ENCODE data around the gene GLI3.

Gene GLI3

DNA sequence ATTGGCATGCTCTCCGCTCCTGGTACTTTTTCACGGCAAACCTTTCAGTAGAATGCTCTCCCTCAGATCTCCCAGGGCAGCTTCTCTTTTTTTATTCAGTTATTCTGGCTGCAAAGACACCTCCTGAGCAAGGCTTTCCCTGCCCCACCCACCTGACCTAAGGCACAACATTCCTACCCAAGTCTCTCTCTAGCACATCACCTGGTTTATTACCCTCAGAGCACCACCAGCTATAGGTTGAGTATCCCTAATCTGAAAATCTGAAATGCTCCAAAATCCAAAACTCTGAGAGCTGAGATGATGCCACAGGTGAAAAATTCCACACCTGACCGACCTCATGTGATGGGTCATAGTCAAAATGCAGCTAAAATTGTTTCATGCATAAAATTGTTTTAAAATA is 99.6 kb downstream of the GLI3 start:
- 84 to 85% methylated on average over 3 of the region's 3 CpGs for WGBS, 2 experiments
- peaks cover 9% of the 10 kb centered on the region for H3K36me3 ChIP-seq (ENCODE audit: control insufficient read depth, insufficient read depth, low read length)
- peaks cover 39% of the 10 kb centered on the region for H3K4me1 ChIP-seq (ENCODE audit: control insufficient read depth, insufficient read depth, low read length)
- no peak overlapping the region for H3K4me3 ChIP-seq (ENCODE audit: insufficient read depth, low read depth, low read length)
- H3K27me3 ChIP-seq (ENCODE audit: control insufficient read depth, insufficient read depth, low read length, poor library complexity, severe bottlenecking): no peaks in the 10 kb centered on the region
- no peak overlapping the region for H3K27ac ChIP-seq (ENCODE audit: insufficient read depth, low read depth, low read length, poor library complexity, severe bottlenecking)
- H3K9me3 ChIP-seq (ENCODE audit: control insufficient read depth, low read length): no peaks in the 10 kb centered on the region

DNA sequence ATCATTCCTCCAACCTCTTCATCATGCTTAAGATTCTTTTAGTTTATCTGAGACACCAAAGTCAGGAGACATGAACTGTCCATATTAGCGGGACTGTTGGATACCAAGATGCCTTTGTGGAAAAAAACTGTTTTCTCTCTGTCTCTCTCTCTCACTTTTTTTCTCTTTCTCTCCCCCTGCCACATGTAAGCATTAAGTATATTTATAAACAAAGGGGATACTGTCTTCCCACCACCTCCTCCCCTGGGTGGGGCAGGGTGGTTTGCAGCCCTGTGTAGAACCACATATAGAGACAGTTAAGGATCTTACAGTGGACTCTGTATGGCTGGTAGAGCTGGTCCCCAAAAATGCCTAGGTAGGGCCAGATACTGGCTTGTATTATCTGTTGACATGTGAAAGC is 101.3 kb downstream of the GLI3 start:
- H3K4me3 ChIP-seq (ENCODE audit: insufficient read depth, low read depth, low read length): no peak overlapping the region
- 88 to 90% methylated on average over 1 of the region's 1 CpG for WGBS, 2 experiments
- no peaks in the 10 kb centered on the region for H3K27me3 ChIP-seq (ENCODE audit: control insufficient read depth, insufficient read depth, low read length, poor library complexity, severe bottlenecking)
- H3K27ac ChIP-seq (ENCODE audit: insufficient read depth, low read depth, low read length, poor library complexity, severe bottlenecking): no peak overlapping the region
- H3K9me3 ChIP-seq (ENCODE audit: control insufficient read depth, low read length): no peaks in the 10 kb centered on the region
- peaks cover 5% of the 10 kb centered on the region for H3K36me3 ChIP-seq (ENCODE audit: control insufficient read depth, insufficient read depth, low read length)
- H3K4me1 ChIP-seq (ENCODE audit: control insufficient read depth, insufficient read depth, low read length): peaks cover 37% of the 10 kb centered on the region

DNA sequence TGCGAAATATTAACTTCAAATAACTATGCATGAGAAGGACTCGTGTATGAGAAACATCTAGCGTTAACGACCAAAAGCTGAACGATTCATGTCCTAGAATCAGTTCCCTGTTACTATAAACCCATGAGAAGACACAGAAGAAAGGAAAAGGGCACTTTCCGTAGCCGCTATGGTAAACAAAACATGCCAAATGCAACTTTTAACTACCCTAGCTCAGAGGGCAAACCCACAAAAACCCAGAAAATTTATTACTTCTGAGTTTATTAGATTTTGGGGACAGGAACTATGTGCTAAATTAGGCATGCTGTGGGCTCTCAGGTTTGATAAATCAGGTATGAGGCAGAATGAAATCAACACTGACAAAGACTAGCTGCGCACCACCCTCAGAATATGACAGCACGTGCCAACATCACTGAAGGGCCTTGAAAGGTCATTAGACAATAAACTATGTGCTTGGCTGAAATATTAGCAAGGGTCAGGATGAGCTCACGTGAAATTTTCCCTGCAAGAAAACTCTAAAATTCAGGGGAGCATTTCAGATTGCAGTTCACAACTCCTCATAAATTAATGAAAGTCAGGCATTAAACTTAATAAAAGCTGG is 102.6 kb downstream of the GLI3 start:
- H3K27me3 ChIP-seq (ENCODE audit: control insufficient read depth, insufficient read depth, low read length, poor library complexity, severe bottlenecking): no peaks in the 10 kb centered on the region
- H3K36me3 ChIP-seq (ENCODE audit: control insufficient read depth, insufficient read depth, low read length): peaks cover 12% of the 10 kb centered on the region
- H3K9me3 ChIP-seq (ENCODE audit: control insufficient read depth, low read length): no peaks in the 10 kb centered on the region
- H3K4me1 ChIP-seq (ENCODE audit: control insufficient read depth, insufficient read depth, low read length): peaks cover 29% of the 10 kb centered on the region
- H3K4me3 ChIP-seq (ENCODE audit: insufficient read depth, low read depth, low read length): no peak overlapping the region
- WGBS, 2 experiments: 95% methylated on average over 8 of the region's 10 CpGs
- H3K27ac ChIP-seq (ENCODE audit: insufficient read depth, low read depth, low read length, poor library complexity, severe bottlenecking): no peak overlapping the region

DNA sequence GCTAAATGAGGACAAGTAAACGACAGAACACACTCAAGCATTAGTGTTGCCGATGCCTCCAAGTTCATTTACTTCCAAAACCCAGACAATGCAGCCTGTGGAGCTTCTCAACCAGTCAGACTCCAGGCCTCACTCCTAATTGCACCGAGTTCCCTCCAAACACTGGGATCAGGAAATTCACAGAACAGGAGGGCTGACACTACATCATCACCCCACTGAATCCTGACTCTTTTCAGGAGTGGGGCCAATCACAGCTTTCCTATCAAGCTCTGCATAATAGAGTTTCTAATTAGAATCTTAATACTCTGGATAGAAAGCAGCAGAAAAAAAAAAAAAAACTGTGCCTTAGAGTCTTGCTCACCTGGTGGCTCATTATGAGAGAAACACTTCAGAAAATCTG is 103.7 kb downstream of the GLI3 start:
- Histone ChIP-seq H3K9me3 (ENCODE audit: control insufficient read depth, low read length) (no peaks in the 10 kb centered on the region), H3K27me3 (ENCODE audit: control insufficient read depth, insufficient read depth, low read length, poor library complexity, severe bottlenecking) (no peaks in the 10 kb centered on the region), H3K4me1 (ENCODE audit: control insufficient read depth, insufficient read depth, low read length) (peaks cover 19% of the 10 kb centered on the region), H3K36me3 (ENCODE audit: control insufficient read depth, insufficient read depth, low read length) (peaks cover 12% of the 10 kb centered on the region), H3K4me3 (ENCODE audit: insufficient read depth, low read depth, low read length) (no peak overlapping the region), H3K27ac (ENCODE audit: insufficient read depth, low read depth, low read length, poor library complexity, severe bottlenecking) (no peak overlapping the region)
- 86 to 89% methylated on average over 3 of the region's 3 CpGs for WGBS, 2 experiments

DNA sequence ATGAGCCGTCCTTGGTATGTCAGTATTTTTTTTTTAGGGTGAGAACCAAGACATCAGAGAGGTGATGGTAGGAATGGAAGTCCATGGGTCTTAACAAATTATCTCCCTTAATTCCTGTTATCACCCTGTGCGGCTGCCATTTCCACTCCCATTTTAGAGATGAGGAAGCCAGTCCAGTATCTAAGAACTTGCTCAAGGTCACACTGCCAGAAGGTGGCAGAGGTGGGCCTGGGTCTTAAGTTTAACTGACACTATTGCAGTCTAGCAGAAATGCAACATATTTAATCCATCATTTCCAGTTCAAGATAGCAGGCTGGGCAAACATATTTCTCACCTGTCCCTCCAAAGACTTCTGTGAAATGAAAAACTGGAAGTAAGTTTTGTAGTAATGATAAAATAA is 108.3 kb downstream of the GLI3 start:
- no peaks in the 10 kb centered on the region for H3K9me3 ChIP-seq (ENCODE audit: control insufficient read depth, low read length)
- H3K4me1 ChIP-seq (ENCODE audit: control insufficient read depth, insufficient read depth, low read length): peaks cover 35% of the 10 kb centered on the region
- H3K36me3 ChIP-seq (ENCODE audit: control insufficient read depth, insufficient read depth, low read length): peaks cover 12% of the 10 kb centered on the region
- H3K27ac ChIP-seq (ENCODE audit: insufficient read depth, low read depth, low read length, poor library complexity, severe bottlenecking): no peak overlapping the region
- H3K27me3 ChIP-seq (ENCODE audit: control insufficient read depth, insufficient read depth, low read length, poor library complexity, severe bottlenecking): no peaks in the 10 kb centered on the region
- WGBS, 2 experiments: 91 to 94% methylated on average over 2 of the region's 2 CpGs
- no peak overlapping the region for H3K4me3 ChIP-seq (ENCODE audit: insufficient read depth, low read depth, low read length)

DNA sequence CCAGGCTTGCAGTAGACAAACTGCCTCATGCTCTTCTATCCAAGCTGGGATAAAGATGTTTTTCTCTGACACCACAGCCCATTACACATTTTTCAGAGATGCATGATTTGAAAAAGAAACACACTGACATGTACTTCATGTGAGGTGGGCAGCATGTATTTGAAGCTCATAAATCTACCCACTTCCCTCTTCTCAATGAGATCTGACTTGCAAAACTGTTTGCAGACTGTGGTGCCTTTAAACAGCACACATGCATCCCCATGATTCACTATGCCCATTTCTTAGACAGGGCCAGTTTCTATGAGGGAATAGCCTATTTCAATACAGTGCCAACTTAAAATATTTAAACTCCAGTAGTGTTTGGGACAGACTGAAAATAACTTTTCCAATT is 109.8 kb downstream of the GLI3 start:
- Histone ChIP-seq H3K4me1 (ENCODE audit: control insufficient read depth, insufficient read depth, low read length) (peaks cover 39% of the 10 kb centered on the region), H3K27ac (ENCODE audit: insufficient read depth, low read depth, low read length, poor library complexity, severe bottlenecking) (no peak overlapping the region), H3K9me3 (ENCODE audit: control insufficient read depth, low read length) (no peaks in the 10 kb centered on the region), H3K27me3 (ENCODE audit: control insufficient read depth, insufficient read depth, low read length, poor library complexity, severe bottlenecking) (no peaks in the 10 kb centered on the region), H3K4me3 (ENCODE audit: insufficient read depth, low read depth, low read length) (no peak overlapping the region), H3K36me3 (ENCODE audit: control insufficient read depth, insufficient read depth, low read length) (peaks cover 12% of the 10 kb centered on the region)

DNA sequence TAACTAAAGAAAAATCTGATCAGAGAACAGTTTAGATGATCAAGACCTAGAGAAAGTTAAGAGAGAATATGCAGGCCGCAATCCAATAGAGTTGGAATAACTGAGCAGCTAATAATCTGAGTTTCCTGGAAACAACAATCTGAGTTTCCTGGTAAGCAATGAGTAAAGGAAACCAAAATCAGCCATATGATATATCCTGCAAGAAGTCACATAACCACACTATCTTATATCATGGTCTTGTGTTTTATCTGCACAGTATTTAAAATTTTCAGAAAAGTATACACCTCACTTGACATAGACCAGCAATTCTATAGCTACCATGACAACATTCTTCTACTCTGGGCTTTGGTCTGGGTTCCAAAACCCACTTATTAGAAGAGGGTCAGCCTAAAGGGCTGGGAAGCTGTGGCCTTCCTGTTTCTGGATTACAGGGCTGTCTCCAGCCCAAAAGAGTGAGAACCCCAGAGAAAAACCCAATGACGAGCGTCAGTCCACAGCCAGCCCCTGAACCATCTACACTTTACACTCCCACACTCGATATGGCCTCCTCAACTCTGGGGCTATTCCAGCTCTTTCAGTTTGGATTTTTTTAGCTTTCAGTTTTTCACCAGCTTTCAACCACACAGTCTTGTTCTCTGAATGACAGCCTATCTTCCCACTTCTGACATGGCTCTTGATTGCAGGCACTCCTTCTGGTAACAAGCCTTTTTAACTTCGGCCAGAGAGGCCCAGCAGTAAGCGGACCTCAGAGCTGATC is 110.4 kb downstream of the GLI3 start:
- Histone ChIP-seq H3K4me1 (ENCODE audit: control insufficient read depth, insufficient read depth, low read length) (peaks cover 40% of the 10 kb centered on the region), H3K36me3 (ENCODE audit: control insufficient read depth, insufficient read depth, low read length) (peaks cover 12% of the 10 kb centered on the region), H3K4me3 (ENCODE audit: insufficient read depth, low read depth, low read length) (no peak overlapping the region), H3K9me3 (ENCODE audit: control insufficient read depth, low read length) (no peaks in the 10 kb centered on the region), H3K27me3 (ENCODE audit: control insufficient read depth, insufficient read depth, low read length, poor library complexity, severe bottlenecking) (no peaks in the 10 kb centered on the region), H3K27ac (ENCODE audit: insufficient read depth, low read depth, low read length, poor library complexity, severe bottlenecking) (peak overlapping the region; percentile 57)
- 85 to 86% methylated on average over 6 of the region's 6 CpGs for WGBS, 2 experiments

DNA sequence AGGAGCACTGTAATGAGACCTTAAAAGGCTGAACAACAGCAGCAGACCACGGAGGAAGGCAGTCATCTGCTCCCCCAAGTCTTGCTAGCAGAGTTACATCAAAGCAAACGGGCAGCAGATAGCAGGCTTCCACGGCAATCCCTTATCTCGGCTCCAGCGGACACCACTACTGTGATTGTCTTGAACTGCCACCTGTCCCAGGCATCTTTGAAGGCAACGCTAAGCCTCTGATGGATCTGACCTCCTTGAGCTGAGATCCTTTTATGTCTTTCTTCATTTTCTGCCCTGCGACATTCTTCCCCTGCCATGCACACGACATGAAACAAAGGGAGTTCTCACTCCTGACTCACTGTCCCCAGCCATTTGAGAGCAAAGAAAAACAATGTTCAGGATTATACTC is 111.7 kb downstream of the GLI3 start:
- Histone ChIP-seq H3K4me3 (ENCODE audit: insufficient read depth, low read depth, low read length) (no peak overlapping the region), H3K4me1 (ENCODE audit: control insufficient read depth, insufficient read depth, low read length) (peaks cover 47% of the 10 kb centered on the region), H3K27ac (ENCODE audit: insufficient read depth, low read depth, low read length, poor library complexity, severe bottlenecking) (peak overlapping the region; percentile 70), H3K9me3 (ENCODE audit: control insufficient read depth, low read length) (no peaks in the 10 kb centered on the region), H3K27me3 (ENCODE audit: control insufficient read depth, insufficient read depth, low read length, poor library complexity, severe bottlenecking) (no peaks in the 10 kb centered on the region), H3K36me3 (ENCODE audit: control insufficient read depth, insufficient read depth, low read length) (peaks cover 5% of the 10 kb centered on the region)
- WGBS, 2 experiments: 62 to 66% methylated on average over 8 of the region's 8 CpGs

DNA sequence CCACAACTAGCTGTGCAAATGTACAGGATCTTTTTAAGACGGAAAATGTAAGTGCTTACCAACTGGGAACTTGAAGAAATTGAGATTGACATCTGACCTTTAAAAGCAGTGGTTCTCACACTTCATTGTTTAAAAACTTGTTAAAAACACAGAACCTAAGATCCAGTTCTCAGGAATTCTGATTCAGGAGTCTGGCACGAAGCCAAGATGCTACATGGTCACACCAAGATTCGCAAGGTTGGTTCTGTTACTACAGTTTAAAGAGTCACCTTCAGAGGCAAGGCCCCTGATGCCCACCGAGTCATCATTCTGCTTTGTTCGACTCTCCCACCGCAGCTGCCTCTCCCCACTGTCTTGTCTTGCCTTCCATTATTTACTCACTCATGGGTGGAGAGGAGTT is 113.3 kb downstream of the GLI3 start:
- H3K4me3 ChIP-seq (ENCODE audit: insufficient read depth, low read depth, low read length): no peak overlapping the region
- H3K27ac ChIP-seq (ENCODE audit: insufficient read depth, low read depth, low read length, poor library complexity, severe bottlenecking): no peak overlapping the region
- 93 to 94% methylated on average over 6 of the region's 6 CpGs for WGBS, 2 experiments
- no peaks in the 10 kb centered on the region for H3K36me3 ChIP-seq (ENCODE audit: control insufficient read depth, insufficient read depth, low read length)
- H3K9me3 ChIP-seq (ENCODE audit: control insufficient read depth, low read length): no peaks in the 10 kb centered on the region
- peaks cover 48% of the 10 kb centered on the region for H3K4me1 ChIP-seq (ENCODE audit: control insufficient read depth, insufficient read depth, low read length)
- H3K27me3 ChIP-seq (ENCODE audit: control insufficient read depth, insufficient read depth, low read length, poor library complexity, severe bottlenecking): no peaks in the 10 kb centered on the region

DNA sequence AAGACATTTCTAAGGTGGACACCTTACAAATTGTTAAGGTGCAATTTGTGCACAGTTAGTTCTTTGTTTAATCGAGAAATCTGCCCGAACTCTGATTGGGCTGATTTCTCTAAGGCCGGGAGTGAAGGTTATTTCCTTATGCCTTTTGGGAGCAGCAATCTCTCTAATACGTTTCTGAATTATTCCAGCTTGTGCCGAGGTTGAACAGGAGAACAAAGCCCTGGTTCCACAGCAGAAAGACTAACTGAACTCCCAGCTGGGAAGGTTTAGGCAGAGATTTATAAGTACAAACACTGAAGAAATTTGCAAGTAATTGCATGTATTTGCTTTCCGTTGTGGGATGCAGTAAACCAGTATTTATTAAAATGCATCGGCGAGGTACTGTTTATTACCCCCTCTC is 116.8 kb downstream of the GLI3 start:
- Histone ChIP-seq H3K27ac (ENCODE audit: insufficient read depth, low read depth, low read length, poor library complexity, severe bottlenecking) (no peak overlapping the region), H3K4me3 (ENCODE audit: insufficient read depth, low read depth, low read length) (no peak overlapping the region), H3K9me3 (ENCODE audit: control insufficient read depth, low read length) (no peaks in the 10 kb centered on the region), H3K36me3 (ENCODE audit: control insufficient read depth, insufficient read depth, low read length) (no peaks in the 10 kb centered on the region), H3K4me1 (ENCODE audit: control insufficient read depth, insufficient read depth, low read length) (peaks cover 29% of the 10 kb centered on the region), H3K27me3 (ENCODE audit: control insufficient read depth, insufficient read depth, low read length, poor library complexity, severe bottlenecking) (no peaks in the 10 kb centered on the region)
- 95% methylated on average over 8 of the region's 8 CpGs for WGBS, 2 experiments

Measured in ectodermal cell (in vitro differentiated cells).